Measurements from ENCODE around the gene RSPH9. TPM values are rescaled to one million over a fixed set of nuclear protein-coding genes. Genes with fewer than 3 reads are reported as not detected.

RSPH9 gene
- polyA plus RNA-seq, 1 experiment: 0.77 TPM

DNA sequence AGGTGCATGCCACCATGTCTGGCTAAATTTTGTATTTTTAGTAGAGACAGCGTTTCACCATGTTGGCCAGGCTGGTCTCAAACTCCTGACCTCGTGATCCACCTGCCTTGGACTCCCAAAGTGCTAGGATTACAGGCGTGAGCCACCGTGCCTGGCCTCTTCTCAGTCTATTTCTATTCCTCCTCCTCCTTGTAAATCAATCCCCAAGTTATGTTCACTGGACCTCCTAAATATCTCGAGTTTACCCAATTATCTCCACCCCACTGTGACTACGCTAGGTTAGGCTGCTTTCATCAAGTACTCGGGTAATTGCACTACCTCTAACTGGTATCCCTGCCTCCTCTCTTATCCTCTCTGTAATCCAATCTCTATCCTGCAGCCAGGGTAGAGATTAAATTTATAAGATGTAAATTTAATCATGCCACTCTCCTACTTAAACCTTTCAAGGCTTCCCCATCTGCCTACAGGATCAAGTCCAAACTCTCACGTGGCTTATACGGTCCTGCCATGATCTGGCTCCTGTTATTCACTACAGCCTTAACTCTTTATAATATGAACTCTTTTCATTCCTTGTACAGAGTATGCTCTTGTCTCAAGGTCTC, 10.0 kb upstream of the RSPH9 start:
- CTCF ChIA-PET: interaction anchor here (1.2 to 1.4 kb wide), 2 partner anchors 27 to 444 kb away, joined by 3 to 4 read pairs; no protein-coding TSS in a partner anchor

DNA sequence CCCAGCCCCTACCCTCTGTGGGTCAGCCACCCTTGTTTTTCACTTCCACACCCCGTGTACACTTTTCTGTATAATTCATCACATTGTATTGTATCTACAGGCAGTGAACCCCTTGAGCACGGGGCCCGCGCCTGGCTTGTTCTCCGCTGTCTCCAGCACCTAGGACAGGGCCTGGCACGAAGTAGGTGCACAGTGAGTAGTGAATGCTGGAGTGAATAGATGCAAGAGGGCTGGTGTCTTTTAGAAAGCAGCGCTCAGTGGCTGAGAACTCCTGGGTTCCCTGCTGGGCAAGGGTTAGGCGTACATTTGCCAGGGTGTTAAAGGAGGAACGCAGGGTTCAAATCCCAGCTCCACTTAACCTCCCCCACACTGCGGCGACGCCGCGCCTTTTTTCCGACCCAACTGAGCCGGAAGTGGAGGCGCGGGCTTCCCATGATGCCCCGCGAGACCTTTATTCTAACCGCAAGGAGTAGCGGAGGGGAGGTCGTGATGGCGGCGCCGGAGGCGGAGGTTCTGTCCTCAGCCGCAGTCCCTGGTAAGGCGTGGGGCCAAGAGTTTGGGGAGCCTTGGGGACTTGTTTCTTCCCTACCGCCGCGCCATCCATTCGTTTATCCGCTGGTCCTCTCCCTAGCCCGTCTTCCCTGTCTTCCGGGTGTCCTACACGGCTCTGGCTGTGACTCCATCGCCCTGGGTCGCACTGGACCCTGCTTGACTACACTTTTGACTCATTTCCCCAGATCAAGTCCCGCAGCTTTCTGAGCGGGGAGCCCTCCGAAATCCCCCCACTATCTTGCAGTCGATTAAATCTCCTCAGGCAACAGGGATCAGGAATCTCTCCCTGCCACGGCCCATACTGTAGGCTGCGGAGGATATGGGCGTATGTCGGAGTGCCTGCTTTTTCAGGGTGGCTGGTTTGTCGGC, 9.2 kb upstream of the RSPH9 start, which contains the start of gene MAD2L1BP:
TSS of gene MAD2L1BP (plus strand) at position 454 of the 921 bp plus-strand sequence. CDS start at position 490, 36 bp downstream.
- ChIA-PET POLR2A (interaction anchor here (0.6 kb wide), 2 partner anchors 10 to 134 kb away, joined by 4 read pairs; partner anchors contain the start of gene VEGFA), CTCF (interaction anchor here (1.2 to 1.4 kb wide), 2 partner anchors 28 to 443 kb away, joined by 3 to 4 read pairs; no protein-coding TSS in a partner anchor)
- Histone ChIP-seq H3K4me3 (ENCODE audit: low read depth, low read length) (peak within 1 kb of the TSS; percentile 64), H3K27me3 (ENCODE audit: control insufficient read depth, insufficient read depth, low read length) (no peaks in the 10 kb centered on the region), H3K36me3 (ENCODE audit: control insufficient read depth, insufficient read depth, low read length) (peaks cover 6% of the 10 kb centered on the region)
- no peak for DNase-seq (ENCODE audit: low read depth)
- TF ChIP-seq, protein P1, sequence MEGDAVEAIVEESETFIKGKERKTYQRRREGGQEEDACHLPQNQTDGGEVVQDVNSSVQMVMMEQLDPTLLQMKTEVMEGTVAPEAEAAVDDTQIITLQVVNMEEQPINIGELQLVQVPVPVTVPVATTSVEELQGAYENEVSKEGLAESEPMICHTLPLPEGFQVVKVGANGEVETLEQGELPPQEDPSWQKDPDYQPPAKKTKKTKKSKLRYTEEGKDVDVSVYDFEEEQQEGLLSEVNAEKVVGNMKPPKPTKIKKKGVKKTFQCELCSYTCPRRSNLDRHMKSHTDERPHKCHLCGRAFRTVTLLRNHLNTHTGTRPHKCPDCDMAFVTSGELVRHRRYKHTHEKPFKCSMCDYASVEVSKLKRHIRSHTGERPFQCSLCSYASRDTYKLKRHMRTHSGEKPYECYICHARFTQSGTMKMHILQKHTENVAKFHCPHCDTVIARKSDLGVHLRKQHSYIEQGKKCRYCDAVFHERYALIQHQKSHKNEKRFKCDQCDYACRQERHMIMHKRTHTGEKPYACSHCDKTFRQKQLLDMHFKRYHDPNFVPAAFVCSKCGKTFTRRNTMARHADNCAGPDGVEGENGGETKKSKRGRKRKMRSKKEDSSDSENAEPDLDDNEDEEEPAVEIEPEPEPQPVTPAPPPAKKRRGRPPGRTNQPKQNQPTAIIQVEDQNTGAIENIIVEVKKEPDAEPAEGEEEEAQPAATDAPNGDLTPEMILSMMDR (IDR thresholded peaks at IDR 0.05; ENCODE audit: insufficient read depth, low read depth, low read length): no peak

More for the DNA sequence above, 10.0 kb upstream of the RSPH9 start:
- TF ChIP-seq, protein P1 (IDR thresholded peaks at IDR 0.05; ENCODE audit: insufficient read depth, low read depth, low read length): no peak
- POLR2A ChIA-PET: no interaction called here
- DNase-seq (ENCODE audit: low read depth): no peak
- H3K27me3 ChIP-seq (ENCODE audit: control insufficient read depth, insufficient read depth, low read length): no peaks in the 10 kb centered on the region
- no peak overlapping the region for H3K4me3 ChIP-seq (ENCODE audit: low read depth, low read length)
- H3K36me3 ChIP-seq (ENCODE audit: control insufficient read depth, insufficient read depth, low read length): peaks cover under 1% of the 10 kb centered on the region

DNA sequence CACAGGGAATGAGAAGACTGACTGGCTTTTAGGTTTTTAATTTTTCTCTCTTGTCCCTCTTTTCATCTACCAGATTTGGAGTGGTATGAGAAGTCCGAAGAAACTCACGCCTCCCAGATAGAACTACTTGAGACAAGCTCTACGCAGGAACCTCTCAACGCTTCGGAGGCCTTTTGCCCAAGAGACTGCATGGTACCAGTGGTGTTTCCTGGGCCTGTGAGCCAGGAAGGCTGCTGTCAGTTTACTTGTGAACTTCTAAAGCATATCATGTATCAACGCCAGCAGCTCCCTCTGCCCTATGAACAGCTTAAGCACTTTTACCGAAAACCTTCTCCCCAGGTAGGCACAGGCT, 8.6 kb upstream of the RSPH9 start:
- peak overlapping the region; percentile 64 for H3K4me3 ChIP-seq (ENCODE audit: low read depth, low read length)
- DNase-seq (ENCODE audit: low read depth): no peak
- POLR2A ChIA-PET: interaction anchor here (0.6 kb wide), 2 partner anchors 9 to 134 kb away, joined by 4 read pairs; partner anchors contain the start of gene VEGFA
- H3K27me3 ChIP-seq (ENCODE audit: control insufficient read depth, insufficient read depth, low read length): no peaks in the 10 kb centered on the region
- peaks cover 6% of the 10 kb centered on the region for H3K36me3 ChIP-seq (ENCODE audit: control insufficient read depth, insufficient read depth, low read length)
- CTCF ChIA-PET: interaction anchor here (1.2 to 1.4 kb wide), 2 partner anchors 28 to 442 kb away, joined by 3 to 4 read pairs; no protein-coding TSS in a partner anchor
- TF ChIP-seq, protein P1 (IDR thresholded peaks at IDR 0.05; ENCODE audit: insufficient read depth, low read depth, low read length): no peak

DNA sequence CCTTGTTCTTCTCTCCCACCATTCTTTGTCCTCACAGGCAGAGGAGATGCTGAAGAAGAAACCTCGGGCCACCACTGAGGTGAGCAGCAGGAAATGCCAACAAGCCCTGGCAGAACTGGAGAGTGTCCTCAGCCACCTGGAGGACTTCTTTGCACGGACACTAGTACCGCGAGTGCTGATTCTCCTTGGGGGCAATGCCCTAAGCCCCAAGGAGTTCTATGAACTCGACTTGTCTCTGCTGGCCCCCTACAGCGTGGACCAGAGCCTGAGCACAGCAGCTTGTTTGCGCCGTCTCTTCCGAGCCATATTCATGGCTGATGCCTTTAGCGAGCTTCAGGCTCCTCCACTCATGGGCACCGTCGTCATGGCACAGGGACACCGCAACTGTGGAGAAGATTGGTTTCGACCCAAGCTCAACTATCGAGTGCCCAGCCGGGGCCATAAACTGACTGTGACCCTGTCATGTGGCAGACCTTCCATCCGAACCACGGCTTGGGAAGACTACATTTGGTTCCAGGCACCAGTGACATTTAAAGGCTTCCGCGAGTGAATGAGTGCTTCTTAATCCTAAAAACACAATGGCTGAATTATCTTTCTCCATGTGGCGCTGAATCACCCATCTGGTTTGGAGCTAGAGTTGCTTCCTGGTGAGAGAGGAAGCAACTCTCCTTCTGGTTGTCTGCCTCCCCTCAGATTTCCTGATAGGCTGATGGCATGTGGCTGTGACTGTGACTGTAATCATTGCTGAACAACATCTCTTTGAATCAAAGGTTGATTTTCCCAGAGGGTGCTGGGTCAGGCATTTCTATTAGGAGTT, 4.6 kb upstream of the RSPH9 start:
- TF ChIP-seq, protein P1 (IDR thresholded peaks at IDR 0.05; ENCODE audit: insufficient read depth, low read depth, low read length): no peak
- no peak for DNase-seq (ENCODE audit: low read depth)
- H3K4me3 ChIP-seq (ENCODE audit: low read depth, low read length): no peak overlapping the region
- H3K36me3 ChIP-seq (ENCODE audit: control insufficient read depth, insufficient read depth, low read length): peaks cover 6% of the 10 kb centered on the region
- CTCF ChIA-PET: no interaction called here
- POLR2A ChIA-PET: no interaction called here
- H3K27me3 ChIP-seq (ENCODE audit: control insufficient read depth, insufficient read depth, low read length): no peaks in the 10 kb centered on the region
